CD4-positive, alpha-beta T cell (primary cell): ENCODE results near the gene SREBF2. TPM values are rescaled to one million over a fixed set of nuclear protein-coding genes. Genes with fewer than 3 reads are reported as not detected.
A peak's percentile ranks its signal among the peaks of the same experiment; 100 is the strongest.

ENCODE experiments used
- ATAC-seq: fragments of 200-7000 bp; cut with Tn5 transposase; one replicate; pipeline ENCODE4 v1.10.0; 2022; ENCODE audit warnings: mild to moderate bottlenecking; ENCODE audit not compliant: poor library complexity
- CTCF ChIA-PET: fragments of 350-600 bp; sonication (Branson Sonifier 250); formaldehyde crosslinking; loops from one replicate; lab custom pipeline; 2021; ENCODE audit warnings: antibody characterized with exemption, inconsistent platforms; lab: Charles Lee
- POLR2A ChIA-PET: fragments of 350-600 bp; sonication (Branson Sonifier 250); formaldehyde crosslinking; loops from one replicate; lab custom pipeline; 2021; ENCODE audit warnings: antibody characterized with exemption, inconsistent platforms; lab: Charles Lee
- DNase-seq, 14 experiments: peaks; one replicate each; pipeline ENCODE4 v3.0.0-alpha.2; 2013 to 2020; ENCODE audit warnings: mixed read lengths in 2 of 14
- H3K27ac ChIP-seq, 2 donors: one replicate each; pipeline versions ENCODE4 v1.5.1 to v1.7.0; 2013; ENCODE audit warnings: low read length in 2 of 2, low read depth in 1 of 2, mild to moderate bottlenecking in 1 of 2
- H3K27me3 ChIP-seq, 2 experiments: 1 replicate in 1 of 2; 2 replicates in 1 of 2; pipeline versions ENCODE4 v1.6.1 to v1.7.0; 2013; ENCODE audit warnings: low read length in 2 of 2, control low read depth in 1 of 2, mild to moderate bottlenecking in 1 of 2, moderate library complexity in 1 of 2; ENCODE audit not compliant: insufficient read depth in 2 of 2, control insufficient read depth in 1 of 2
- H3K36me3 ChIP-seq: one replicate; pipeline ENCODE4 v1.6.1; 2013; ENCODE audit warnings: low read length, control low read depth; ENCODE audit not compliant: insufficient read depth
- H3K4me1 ChIP-seq: one replicate; pipeline ENCODE4 v1.6.1; 2013; ENCODE audit warnings: low read length, control low read depth; ENCODE audit not compliant: insufficient read depth
- H3K4me3 ChIP-seq: one replicate; pipeline ENCODE4 v1.5.1; 2013; ENCODE audit warnings: mild to moderate bottlenecking, low read length, moderate library complexity
- H3K9me3 ChIP-seq, 2 experiments: 1 replicate in 1 of 2; 2 replicates in 1 of 2; pipeline versions ENCODE4 v1.6.1 to v1.7.0; 2013; ENCODE audit warnings: low read length in 2 of 2, mild to moderate bottlenecking in 2 of 2, control low read depth in 1 of 2, moderate library complexity in 1 of 2; ENCODE audit not compliant: control insufficient read depth in 1 of 2, insufficient read depth in 1 of 2
- H3K27ac Mint-ChIP-seq: one replicate; pipeline ENCODE4 v1.8.0; 2020; ENCODE audit warnings: mixed read lengths
- H3K27me3 Mint-ChIP-seq: one replicate; pipeline ENCODE4 v1.8.0; 2021; ENCODE audit warnings: mixed read lengths
- H3K36me3 Mint-ChIP-seq: one replicate; pipeline ENCODE4 v1.8.0; 2021; ENCODE audit warnings: low read depth, mixed read lengths
- H3K4me1 Mint-ChIP-seq: one replicate; pipeline ENCODE4 v1.8.0; 2021; ENCODE audit warnings: low read depth, mixed read lengths
- H3K4me3 Mint-ChIP-seq: one replicate; pipeline ENCODE4 v1.8.0; 2020; ENCODE audit warnings: mild to moderate bottlenecking, mixed read lengths
- H3K9me3 Mint-ChIP-seq: one replicate; pipeline ENCODE4 v1.8.0; 2020; ENCODE audit warnings: mixed read lengths
- intact Hi-C, 2 experiments: fragments of 100-400 bp; cut with DNase I in 1 of 2; cut with micrococcal nuclease in 1 of 2; formaldehyde crosslinking; loops; one replicate each; pipeline versions ENCODE4 v1.15.1 to v1.9.0; 2023 to 2025; cut with DNase I, micrococcal nuclease
- total RNA-seq, 174 experiments: library from RNA in 2 of 174; stranded (reverse) in 2 of 174; gene quantifications; one replicate each; pipeline ENCODE4 v1.2.3 and lab custom pipeline; 2021 to 2026
- TF ChIP-seq, protein P1 (sequence below): fragments of 200-600 bp; IDR thresholded peaks from one replicate; pipeline ENCODE4 v1.8.0; 2022; ENCODE audit warnings: antibody characterized with exemption, mild to moderate bottlenecking

Gene SREBF2
- total RNA-seq, 2 experiments from 2014 or later = 67.2 to 69.9 TPM

- Mint-ChIP-seq H3K4me3 (peak overlapping the region; percentile 66), H3K36me3 (no peaks in the 10 kb centered on the region), H3K27ac (no peak overlapping the region), H3K4me1 (peaks cover 16% of the 10 kb centered on the region), H3K27me3 (peaks cover 39% of the 10 kb centered on the region), H3K9me3 (no peaks in the 10 kb centered on the region)
- no peak for DNase-seq
- no peak for ATAC-seq
- Histone ChIP-seq H3K36me3 (no peaks in the 10 kb centered on the region), H3K4me3 (no peak overlapping the region), H3K27me3 (peaks cover 31 to 36% of the 10 kb centered on the region in 2 experiments), H3K9me3 (peaks cover 0 to 20% of the 10 kb centered on the region in 2 experiments), H3K27ac (no peak overlapping the region), H3K4me1 (peaks cover 40% of the 10 kb centered on the region)
- ChIA-PET CTCF (interaction anchor here (1.2 to 2.2 kb wide), 2 partner anchors 9 to 31 kb away, joined by 3 to 8 read pairs; partner anchors contain the start of gene TNFRSF13C), POLR2A (no interaction called here)
- intact Hi-C loops = no loop called here
- TF ChIP-seq, protein P1, sequence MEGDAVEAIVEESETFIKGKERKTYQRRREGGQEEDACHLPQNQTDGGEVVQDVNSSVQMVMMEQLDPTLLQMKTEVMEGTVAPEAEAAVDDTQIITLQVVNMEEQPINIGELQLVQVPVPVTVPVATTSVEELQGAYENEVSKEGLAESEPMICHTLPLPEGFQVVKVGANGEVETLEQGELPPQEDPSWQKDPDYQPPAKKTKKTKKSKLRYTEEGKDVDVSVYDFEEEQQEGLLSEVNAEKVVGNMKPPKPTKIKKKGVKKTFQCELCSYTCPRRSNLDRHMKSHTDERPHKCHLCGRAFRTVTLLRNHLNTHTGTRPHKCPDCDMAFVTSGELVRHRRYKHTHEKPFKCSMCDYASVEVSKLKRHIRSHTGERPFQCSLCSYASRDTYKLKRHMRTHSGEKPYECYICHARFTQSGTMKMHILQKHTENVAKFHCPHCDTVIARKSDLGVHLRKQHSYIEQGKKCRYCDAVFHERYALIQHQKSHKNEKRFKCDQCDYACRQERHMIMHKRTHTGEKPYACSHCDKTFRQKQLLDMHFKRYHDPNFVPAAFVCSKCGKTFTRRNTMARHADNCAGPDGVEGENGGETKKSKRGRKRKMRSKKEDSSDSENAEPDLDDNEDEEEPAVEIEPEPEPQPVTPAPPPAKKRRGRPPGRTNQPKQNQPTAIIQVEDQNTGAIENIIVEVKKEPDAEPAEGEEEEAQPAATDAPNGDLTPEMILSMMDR = no peak
Measured at GRCh38 chr22:41916745-41917358, 83.9 kb downstream of the SREBF2 start.

GRCh38 chr22:41917375-41917902, 84.5 kb downstream of the SREBF2 start:
- no peaks in the 10 kb centered on the region for H3K36me3 ChIP-seq
- peak overlapping the region; percentile 25 for H3K4me3 Mint-ChIP-seq
- no peak overlapping the region for H3K27ac ChIP-seq
- H3K27ac Mint-ChIP-seq = no peak overlapping the region
- ATAC-seq (no peak), DNase-seq (no peak)
- H3K27me3 ChIP-seq = peaks cover 25 to 30% of the 10 kb centered on the region in 2 experiments
- peaks cover 33% of the 10 kb centered on the region for H3K27me3 Mint-ChIP-seq
- intact Hi-C loops = no loop called here
- TF ChIP-seq, protein P1 = no peak
- H3K4me1 Mint-ChIP-seq = peaks cover 16% of the 10 kb centered on the region
- no peaks in the 10 kb centered on the region for H3K36me3 Mint-ChIP-seq
- H3K4me1 ChIP-seq = peaks cover 40% of the 10 kb centered on the region
- ChIA-PET POLR2A (no interaction called here), CTCF (interaction anchor here (1.2 to 2.2 kb wide), 2 partner anchors 9 to 32 kb away, joined by 3 to 8 read pairs; partner anchors contain the start of gene TNFRSF13C)
- H3K4me3 ChIP-seq = no peak overlapping the region
- no peaks in the 10 kb centered on the region for H3K9me3 Mint-ChIP-seq
- peaks cover 0 to 15% of the 10 kb centered on the region in 2 experiments for H3K9me3 ChIP-seq

- Histone ChIP-seq H3K9me3 (peaks cover 0 to 8% of the 10 kb centered on the region in 2 experiments), H3K27ac (no peak overlapping the region), H3K4me3 (no peak overlapping the region), H3K36me3 (no peaks in the 10 kb centered on the region), H3K4me1 (peaks cover 40% of the 10 kb centered on the region), H3K27me3 (peaks cover 18 to 23% of the 10 kb centered on the region in 2 experiments)
- H3K36me3 Mint-ChIP-seq = no peaks in the 10 kb centered on the region
- H3K4me3 Mint-ChIP-seq = peak overlapping the region; percentile 83
- ATAC-seq = no peak
- H3K9me3 Mint-ChIP-seq = no peaks in the 10 kb centered on the region
- CTCF ChIA-PET = interaction anchor here (1.2 to 2.2 kb wide), 2 partner anchors 8 to 33 kb away, joined by 3 to 8 read pairs; partner anchors contain the start of gene TNFRSF13C
- no peak overlapping the region for H3K27ac Mint-ChIP-seq
- POLR2A ChIA-PET = no interaction called here
- TF ChIP-seq, protein P1 = no peak
- H3K4me1 Mint-ChIP-seq = peaks cover 16% of the 10 kb centered on the region
- H3K27me3 Mint-ChIP-seq = peaks cover 26% of the 10 kb centered on the region
- peak in 3 of 14 experiments; percentile 50 to 70 (median 69) for DNase-seq
- intact Hi-C loops = no loop called here
Measured at GRCh38 chr22:41917903-41918791, 85.2 kb downstream of the SREBF2 start.
